Forelimb muscle (tissue), 1 donor: ENCODE data around the gene KLK2. TPM values are rescaled to one million over a fixed set of nuclear protein-coding genes. Genes with fewer than 3 reads are reported as not detected.
"Not testable (repeated sequence)": the region's sequence is repeated elsewhere in the genome, so short reads cannot be mapped to it uniquely, and the experiment has no call there.

Experiments
- DNase-seq: peaks from one replicate; pipeline ENCODE4 v3.0.0-alpha.2; 2013; ENCODE audit warnings: low read depth
- polyA plus RNA-seq: library from polyadenylated mRNA; unstranded; fragments of 120-200 nt; gene quantifications from one replicate; pipeline ENCODE4 v1.2.1, GENCODE V29; 2013; ENCODE audit not compliant: insufficient read length

KLK2 gene
- polyA plus RNA-seq, 1 donor: 0.40 TPM

GRCh38 chr19:50893047-50893736 is 20.0 kb downstream of the KLK2 start:
- no peak for DNase-seq

GRCh38 chr19:50894478-50895356 is 21.5 kb downstream of the KLK2 start:
- no peak for DNase-seq

- not testable (repeated sequence) for DNase-seq
Observed at GRCh38 chr19:50896089-50896590, 22.9 kb downstream of the KLK2 start.

GRCh38 chr19:50896591-50897190 is 23.5 kb downstream of the KLK2 start:
- no peak for DNase-seq

GRCh38 chr19:50897191-50897607 is 24.0 kb downstream of the KLK2 start:
- no peak for DNase-seq

GRCh38 chr19:50897612-50898011 is 24.4 kb downstream of the KLK2 start:
- no peak for DNase-seq

GRCh38 chr19:50898018-50898417 is 24.8 kb downstream of the KLK2 start:
- DNase-seq: no peak

- no peak for DNase-seq
Observed at GRCh38 chr19:50899569-50899968, 26.3 kb downstream of the KLK2 start.

- DNase-seq: no peak
Observed at GRCh38 chr19:50902640-50903039, 29.4 kb downstream of the KLK2 start.

- DNase-seq: no peak
Observed at GRCh38 chr19:50906217-50906616, 33.0 kb downstream of the KLK2 start.

- DNase-seq: no peak
Observed at GRCh38 chr19:50908336-50908735, 35.1 kb downstream of the KLK2 start.

- DNase-seq: no peak
Observed at GRCh38 chr19:50909240-50910070, 36.2 kb downstream of the KLK2 start.

GRCh38 chr19:50910722-50911121 is 37.5 kb downstream of the KLK2 start:
- no peak for DNase-seq

- DNase-seq: no peak
Observed at GRCh38 chr19:50911206-50912101, 38.2 kb downstream of the KLK2 start, which contains the start of gene KLK4. TSS of gene KLK4 (minus strand) at chr19:50911395. CDS start at chr19:50910738, 657 bp downstream.

- no peak for DNase-seq
Observed at GRCh38 chr19:50912102-50912599, 38.9 kb downstream of the KLK2 start.

- no peak for DNase-seq
Observed at GRCh38 chr19:50912727-50913716, 39.8 kb downstream of the KLK2 start.

GRCh38 chr19:50916069-50916468 is 42.8 kb downstream of the KLK2 start:
- DNase-seq: no peak

- DNase-seq: peak; percentile 14
Observed at GRCh38 chr19:50921426-50922316, 48.4 kb downstream of the KLK2 start.
